ENCODE measurements around the gene FAM89A. TPM values are rescaled to one million over a fixed set of nuclear protein-coding genes. Genes with fewer than 3 reads are reported as not detected.

Gene FAM89A
- total and polyA plus RNA-seq, 2 donors (not counting 1 experiment from before 2014, with no cell fraction given), result 3.2 to 6.1 TPM

- ChIA-PET POLR2A (no interaction called here), CTCF (no interaction called here)
- Histone ChIP-seq H3K27ac (ENCODE audit: low read length in 2 of 2) (no peak overlapping the region), H4K20me1 (ENCODE audit: control insufficient read depth, insufficient read depth, low read length, poor library complexity, severe bottlenecking) (no peaks in the 10 kb centered on the region), H3K9me3 (ENCODE audit: control extremely low read depth in 1 of 3, control insufficient read depth in 2 of 3, insufficient read depth in 1 of 3, low read length in 2 of 3) (no peaks in the 10 kb centered on the region), H3K36me3 (replicated peaks in 1 of 2; ENCODE audit: control extremely low read depth in 1 of 2, control insufficient read depth in 1 of 2, extremely low read depth in 1 of 2, insufficient read depth in 2 of 2, low read length in 1 of 2) (no peaks in the 10 kb centered on the region), H3K4me1 (ENCODE audit: control insufficient read depth in 2 of 2, insufficient read depth in 2 of 2, low read length in 2 of 2) (no peaks in the 10 kb centered on the region), H3K4me3 (ENCODE audit: control extremely low read depth in 1 of 5, extremely low read depth in 1 of 5, insufficient read depth in 1 of 5, low read depth in 2 of 5, low read length in 4 of 5) (no peak overlapping the region), H2AFZ (ENCODE audit: insufficient read depth, low read depth, low read length, poor library complexity, severe bottlenecking) (no peak overlapping the region), H3K4me2 (replicated peaks; ENCODE audit: low read depth, low read length, poor library complexity, severe bottlenecking) (no peak overlapping the region), H3K79me2 (ENCODE audit: control insufficient read depth, insufficient read depth, low read length) (no peaks in the 10 kb centered on the region), H3K27me3 (replicated peaks in 1 of 4; ENCODE audit: control extremely low read depth in 1 of 4, control insufficient read depth in 3 of 4, insufficient read depth in 4 of 4, low read length in 3 of 4) (no peaks in the 10 kb centered on the region), H3K9ac (ENCODE audit: low read length) (no peak overlapping the region)
- DNase-seq (no peak), ATAC-seq (ENCODE audit: low read depth) (no peak)
- Mint-ChIP-seq H3K4me3 (peak overlapping the region; percentile 49), H3K27me3 (no peaks in the 10 kb centered on the region), H3K4me1 (peaks cover 2% of the 10 kb centered on the region), H3K27ac (no peak overlapping the region), H3K9me3 (ENCODE audit: insufficient read depth) (no peaks in the 10 kb centered on the region)
- no peak for TF ChIP-seq EZH2 (IDR thresholded peaks at IDR 0.05; ENCODE audit: borderline replicate concordance, insufficient read depth, low read depth, low read length, poor library complexity, severe bottlenecking)
- TF ChIP-seq CTCF (IDR thresholded peaks at IDR 0.05), result no peak
- 78% methylated on average over 14 of the region's 14 CpGs for WGBS (ENCODE audit: insufficient coverage)
- intact Hi-C loops (cut with micrococcal nuclease), result no loop called here
These were observed 19.9 kb downstream of the FAM89A start for GRCh38 chr1:231020139-231020601.

GRCh38 chr1:231019711-231020110, 20.3 kb downstream of the FAM89A start:
- Histone ChIP-seq H3K4me1 (ENCODE audit: control insufficient read depth in 2 of 2, insufficient read depth in 2 of 2, low read length in 2 of 2) (no peaks in the 10 kb centered on the region), H3K4me3 (ENCODE audit: control extremely low read depth in 1 of 5, extremely low read depth in 1 of 5, insufficient read depth in 1 of 5, low read depth in 2 of 5, low read length in 4 of 5) (no peak overlapping the region), H2AFZ (ENCODE audit: insufficient read depth, low read depth, low read length, poor library complexity, severe bottlenecking) (no peak overlapping the region), H3K9ac (ENCODE audit: low read length) (no peak overlapping the region), H4K20me1 (ENCODE audit: control insufficient read depth, insufficient read depth, low read length, poor library complexity, severe bottlenecking) (no peaks in the 10 kb centered on the region), H3K36me3 (replicated peaks in 1 of 2; ENCODE audit: control extremely low read depth in 1 of 2, control insufficient read depth in 1 of 2, extremely low read depth in 1 of 2, insufficient read depth in 2 of 2, low read length in 1 of 2) (no peaks in the 10 kb centered on the region), H3K27ac (ENCODE audit: low read length in 2 of 2) (no peak overlapping the region), H3K9me3 (ENCODE audit: control extremely low read depth in 1 of 3, control insufficient read depth in 2 of 3, insufficient read depth in 1 of 3, low read length in 2 of 3) (no peaks in the 10 kb centered on the region), H3K27me3 (replicated peaks in 1 of 4; ENCODE audit: control extremely low read depth in 1 of 4, control insufficient read depth in 3 of 4, insufficient read depth in 4 of 4, low read length in 3 of 4) (no peaks in the 10 kb centered on the region), H3K79me2 (ENCODE audit: control insufficient read depth, insufficient read depth, low read length) (no peaks in the 10 kb centered on the region), H3K4me2 (replicated peaks; ENCODE audit: low read depth, low read length, poor library complexity, severe bottlenecking) (no peak overlapping the region)
- TF ChIP-seq CTCF (IDR thresholded peaks at IDR 0.05) (no peak), EZH2 (IDR thresholded peaks at IDR 0.05; ENCODE audit: borderline replicate concordance, insufficient read depth, low read depth, low read length, poor library complexity, severe bottlenecking) (no peak)
- Mint-ChIP-seq H3K4me3 (peak overlapping the region; percentile 49), H3K27me3 (no peaks in the 10 kb centered on the region), H3K4me1 (peaks cover 2% of the 10 kb centered on the region), H3K27ac (no peak overlapping the region), H3K9me3 (ENCODE audit: insufficient read depth) (no peaks in the 10 kb centered on the region)
- intact Hi-C loops (cut with micrococcal nuclease), result no loop called here
- DNase-seq (no peak), ATAC-seq (ENCODE audit: low read depth) (no peak)
- ChIA-PET POLR2A (no interaction called here), CTCF (no interaction called here)
- 96% methylated on average over 12 of the region's 14 CpGs for WGBS (ENCODE audit: insufficient coverage)

Measured in B cell (primary cell).